Measurements from ENCODE around the gene CNGB1. TPM values are rescaled to one million over a fixed set of nuclear protein-coding genes. Genes with fewer than 3 reads are reported as not detected.
"Not testable (repeated sequence)": the region's sequence is repeated elsewhere in the genome, so short reads cannot be mapped to it uniquely, and the experiment has no call there.

Gene CNGB1
- total and polyA plus RNA-seq, 8 donors, result 0.08 to 18.0 (median 0.73) TPM; not detected in 5

DNA sequence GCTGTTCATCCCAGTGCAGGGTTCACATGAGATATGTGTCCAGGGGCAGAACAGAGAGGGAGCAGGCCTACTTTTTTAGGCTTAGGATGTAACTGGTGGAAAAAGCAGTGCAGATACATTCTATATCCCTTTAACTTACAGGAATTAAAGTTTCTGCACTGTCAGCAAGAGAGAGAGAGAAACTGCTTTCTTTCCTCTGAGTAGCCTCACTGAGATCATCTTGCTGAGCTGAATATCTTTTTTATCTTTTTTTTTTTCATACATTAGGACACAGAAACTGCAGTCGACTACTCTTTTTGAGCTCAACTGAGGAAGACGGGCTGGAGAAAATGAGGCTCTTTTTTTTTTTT lies 50.1 kb downstream of the CNGB1 start:
- H3K27me3 ChIP-seq, result peaks cover 0 to 8% (median 0%) of the 10 kb centered on the region in 3 donors
- no peak overlapping the region for H3K4me3 ChIP-seq
- no peaks in the 10 kb centered on the region for H3K9me3 ChIP-seq
- intact Hi-C loops (cut with DNase I; ENCODE audit: low total_unique reads), result no loop called here
- no peaks in the 10 kb centered on the region for H3K4me1 ChIP-seq
- DNase-seq, result no peak
- no peaks in the 10 kb centered on the region for H3K36me3 ChIP-seq
- no peak for TF ChIP-seq POLR2AphosphoS5 (IDR thresholded peaks at IDR 0.05)
- no peak for TF ChIP-seq EP300 (IDR thresholded peaks at IDR 0.05)
- TF ChIP-seq, protein P1, sequence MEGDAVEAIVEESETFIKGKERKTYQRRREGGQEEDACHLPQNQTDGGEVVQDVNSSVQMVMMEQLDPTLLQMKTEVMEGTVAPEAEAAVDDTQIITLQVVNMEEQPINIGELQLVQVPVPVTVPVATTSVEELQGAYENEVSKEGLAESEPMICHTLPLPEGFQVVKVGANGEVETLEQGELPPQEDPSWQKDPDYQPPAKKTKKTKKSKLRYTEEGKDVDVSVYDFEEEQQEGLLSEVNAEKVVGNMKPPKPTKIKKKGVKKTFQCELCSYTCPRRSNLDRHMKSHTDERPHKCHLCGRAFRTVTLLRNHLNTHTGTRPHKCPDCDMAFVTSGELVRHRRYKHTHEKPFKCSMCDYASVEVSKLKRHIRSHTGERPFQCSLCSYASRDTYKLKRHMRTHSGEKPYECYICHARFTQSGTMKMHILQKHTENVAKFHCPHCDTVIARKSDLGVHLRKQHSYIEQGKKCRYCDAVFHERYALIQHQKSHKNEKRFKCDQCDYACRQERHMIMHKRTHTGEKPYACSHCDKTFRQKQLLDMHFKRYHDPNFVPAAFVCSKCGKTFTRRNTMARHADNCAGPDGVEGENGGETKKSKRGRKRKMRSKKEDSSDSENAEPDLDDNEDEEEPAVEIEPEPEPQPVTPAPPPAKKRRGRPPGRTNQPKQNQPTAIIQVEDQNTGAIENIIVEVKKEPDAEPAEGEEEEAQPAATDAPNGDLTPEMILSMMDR (IDR thresholded peaks at IDR 0.05), result no peak
- no peak for TF ChIP-seq POLR2A (IDR thresholded peaks at IDR 0.05)
- WGBS, 5 donors, result 79 to 98% (median 83%) methylated on average over 2 of the region's 2 CpGs
- H3K27ac ChIP-seq, result no peak overlapping the region

DNA sequence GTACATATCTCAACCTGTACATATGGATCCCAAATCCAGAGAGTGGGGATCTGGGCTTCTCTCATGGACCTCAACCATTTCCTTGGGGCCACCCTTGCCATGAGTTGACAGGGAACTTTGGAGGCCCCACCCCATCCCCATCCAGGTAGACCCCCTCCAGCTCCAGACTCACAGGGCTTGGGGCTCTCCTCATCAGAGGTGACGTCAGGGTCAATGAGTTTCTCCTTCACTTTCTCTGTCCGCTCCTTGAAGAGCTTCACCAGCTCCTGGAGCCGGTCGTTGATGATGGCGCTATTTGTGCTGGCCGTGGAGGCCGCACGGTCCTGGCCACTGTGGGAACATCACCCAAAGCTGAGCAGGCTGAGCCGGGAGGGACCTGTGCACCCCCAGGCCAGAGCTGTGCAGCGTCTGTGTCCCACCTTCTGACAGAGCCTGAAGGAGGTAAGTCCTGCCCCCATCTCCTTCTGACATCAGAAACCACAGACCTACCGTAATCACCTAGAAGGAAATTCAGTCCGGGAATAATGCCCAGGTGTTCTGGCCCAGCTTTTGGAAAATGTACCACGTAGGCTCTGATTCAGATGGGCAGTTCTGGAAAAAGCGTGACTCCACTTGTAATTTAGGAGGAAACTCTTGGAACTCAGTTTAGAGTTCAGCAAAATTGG lies 50.6 kb downstream of the CNGB1 start:
- Histone ChIP-seq H3K36me3 (no peaks in the 10 kb centered on the region), H3K9me3 (no peaks in the 10 kb centered on the region), H3K27me3 (peaks cover 0 to 8% (median 0%) of the 10 kb centered on the region in 3 donors), H3K27ac (no peak overlapping the region), H3K4me3 (no peak overlapping the region), H3K4me1 (no peaks in the 10 kb centered on the region)
- TF ChIP-seq POLR2A (IDR thresholded peaks at IDR 0.05) (no peak), POLR2AphosphoS5 (IDR thresholded peaks at IDR 0.05) (no peak), EP300 (IDR thresholded peaks at IDR 0.05) (no peak)
- TF ChIP-seq, protein P1 (IDR thresholded peaks at IDR 0.05), result no peak
- intact Hi-C loops (cut with DNase I; ENCODE audit: low total_unique reads), result no loop called here
- WGBS, 5 donors, result 71 to 89% (median 76%) methylated on average over 12 to 14 of the region's 14 CpGs
- DNase-seq, result no peak

DNA sequence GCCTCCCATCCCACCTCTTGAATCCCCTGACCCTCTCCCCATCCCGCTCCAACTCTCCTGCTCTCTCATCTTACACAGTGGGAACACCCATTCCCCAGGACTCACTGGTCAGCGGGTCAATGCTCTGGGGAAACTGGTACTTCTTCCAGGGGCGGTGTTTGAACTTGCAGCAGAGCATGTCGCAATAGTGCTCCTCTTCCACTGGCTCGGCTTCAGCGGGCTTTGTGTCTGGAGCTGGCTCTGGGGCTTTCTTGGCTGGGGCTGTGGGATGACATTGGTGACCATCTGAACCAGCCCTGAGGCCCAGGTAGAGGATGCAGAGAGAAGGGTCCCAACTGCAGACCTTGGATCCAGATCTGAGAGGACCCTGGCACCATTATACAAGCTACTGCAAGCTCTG lies 51.9 kb downstream of the CNGB1 start:
- intact Hi-C loops (cut with DNase I; ENCODE audit: low total_unique reads), result no loop called here
- Histone ChIP-seq H3K27ac (no peak overlapping the region), H3K4me3 (no peak overlapping the region), H3K27me3 (peaks cover 0 to 8% (median 0%) of the 10 kb centered on the region in 3 donors), H3K36me3 (no peaks in the 10 kb centered on the region), H3K9me3 (no peaks in the 10 kb centered on the region), H3K4me1 (no peaks in the 10 kb centered on the region)
- DNase-seq, result no peak
- TF ChIP-seq EP300 (IDR thresholded peaks at IDR 0.05) (no peak), POLR2AphosphoS5 (IDR thresholded peaks at IDR 0.05) (no peak), POLR2A (IDR thresholded peaks at IDR 0.05) (no peak)
- TF ChIP-seq, protein P1 (IDR thresholded peaks at IDR 0.05), result no peak
- WGBS, 5 donors, result 89 to 94% (median 93%) methylated on average over 6 of the region's 6 CpGs

DNA sequence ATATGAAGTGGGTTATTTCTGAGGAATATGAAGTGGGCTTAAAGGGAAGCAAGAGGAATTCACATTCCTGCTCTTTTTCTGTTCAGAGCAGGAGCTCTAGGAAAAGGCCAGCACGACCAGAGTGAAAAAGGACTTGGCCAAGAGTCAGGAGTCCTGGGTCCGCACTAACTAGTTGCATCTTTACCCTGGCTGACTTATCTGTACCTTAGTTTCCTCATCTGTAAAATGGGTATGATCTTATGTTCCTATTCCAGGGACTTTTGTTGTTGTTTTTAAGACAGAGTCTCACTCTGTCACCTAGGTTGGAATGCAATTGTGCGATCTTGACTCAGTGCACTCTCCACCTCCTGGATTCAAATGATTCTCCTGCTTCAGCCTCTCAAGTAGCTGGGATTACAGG lies 52.5 kb downstream of the CNGB1 start:
- Histone ChIP-seq H3K4me1 (no peaks in the 10 kb centered on the region), H3K9me3 (no peaks in the 10 kb centered on the region), H3K27me3 (peaks cover 0 to 8% (median 0%) of the 10 kb centered on the region in 3 donors), H3K27ac (no peak overlapping the region), H3K36me3 (no peaks in the 10 kb centered on the region), H3K4me3 (no peak overlapping the region)
- intact Hi-C loops (cut with DNase I; ENCODE audit: low total_unique reads), result no loop called here
- 82 to 91% (median 87%) methylated on average over 3 of the region's 3 CpGs for WGBS, 5 donors
- no peak for DNase-seq
- TF ChIP-seq EP300 (IDR thresholded peaks at IDR 0.05), result no peak
- TF ChIP-seq POLR2AphosphoS5 (IDR thresholded peaks at IDR 0.05), result no peak
- no peak for TF ChIP-seq POLR2A (IDR thresholded peaks at IDR 0.05)
- TF ChIP-seq, protein P1 (IDR thresholded peaks at IDR 0.05), result no peak

DNA sequence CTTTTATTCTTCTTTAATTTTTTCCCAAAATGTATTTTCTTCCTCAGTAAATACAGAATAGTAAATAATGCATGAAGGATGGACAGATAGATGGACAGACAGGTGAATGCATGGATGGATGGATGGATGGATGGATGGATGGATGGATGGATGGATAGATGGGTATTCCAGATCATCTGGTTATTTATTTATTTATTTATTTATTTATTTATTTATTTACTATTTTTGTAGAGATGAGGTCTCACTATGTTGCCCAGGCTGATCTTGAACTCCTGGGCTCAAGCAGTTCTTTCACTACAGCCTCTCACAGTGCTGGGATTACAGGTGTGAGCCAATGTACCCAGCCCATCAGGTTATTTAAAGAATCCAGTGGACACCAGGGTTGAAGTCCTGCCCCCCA lies 53.0 kb downstream of the CNGB1 start:
- intact Hi-C loops (cut with DNase I; ENCODE audit: low total_unique reads); H3K9me3 ChIP-seq; DNase-seq: not testable (repeated sequence)

DNA sequence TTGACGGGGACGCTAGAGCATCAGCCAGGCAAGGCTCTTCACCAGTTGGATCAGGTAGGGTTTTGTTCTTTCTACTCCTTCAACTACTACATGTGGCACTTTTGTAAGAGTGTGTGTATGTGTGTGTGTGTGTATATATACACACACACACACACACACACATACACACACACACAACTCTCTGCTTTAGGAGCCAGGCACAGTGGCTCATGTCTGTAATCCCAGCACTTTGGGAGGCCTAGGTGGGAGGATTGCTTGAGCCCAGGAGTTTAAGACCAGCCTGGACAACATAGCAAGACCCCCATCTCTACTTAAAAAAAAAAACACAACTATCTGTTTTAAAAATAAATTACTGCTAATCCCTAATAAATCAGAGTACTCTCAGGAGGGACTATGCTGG lies 53.4 kb downstream of the CNGB1 start:
- 92 to 100% (median 96%) methylated on average over 2 of the region's 2 CpGs; no CpG with 5 or more reads in 1 of the 5 donors for WGBS, 5 donors
- H3K27ac ChIP-seq; H3K4me1 ChIP-seq; DNase-seq; H3K9me3 ChIP-seq; H3K4me3 ChIP-seq; intact Hi-C loops (cut with DNase I; ENCODE audit: low total_unique reads); H3K27me3 ChIP-seq; H3K36me3 ChIP-seq: not testable (repeated sequence)

More for the DNA sequence above, 53.0 kb downstream of the CNGB1 start:
- H3K4me3 ChIP-seq, H3K27ac ChIP-seq, H3K36me3 ChIP-seq, H3K27me3 ChIP-seq, H3K4me1 ChIP-seq: not testable (repeated sequence)
